HCT116 (cell line): ENCODE measurements around the gene BRSK1. TPM values are rescaled to one million over a fixed set of nuclear protein-coding genes. Genes with fewer than 3 reads are reported as not detected.

Source experiments
- ATAC-seq: fragments of 200-7000 bp; cut with Tn5 transposase; 2 replicates; pipeline ENCODE4 v1.9.1; 2020; ENCODE audit warnings: mild to moderate bottlenecking, moderate library complexity
- BruUV-seq: library from RNA; stranded (reverse); fragments of 400-500 nt; replicated peaks from 2 replicates; lab custom pipeline; 2021; lab: Mats Ljungman, UMichigan
- CTCF ChIA-PET: fragments of 300-600 bp; sonication (Branson Sonifier 250); formaldehyde crosslinking; loops from one replicate; lab custom pipeline; 2021; ENCODE audit warnings: antibody characterized with exemption; lab: Charles Lee
- POLR2A ChIA-PET: fragments of 300-600, 350-600 bp; sonication (Branson Sonifier 250); formaldehyde crosslinking; loops from one replicate; lab custom pipeline; 2021; ENCODE audit warnings: antibody characterized with exemption; lab: Charles Lee
- RAD21 ChIA-PET, 2 experiments: fragments of 300-600 bp; sonication (Branson Sonifier 250); formaldehyde crosslinking; loops; one replicate each; lab custom pipeline; 2023; ENCODE audit warnings: low total read pairs in 2 of 2; ENCODE audit not compliant: uncharacterized antibody in 2 of 2, unreplicated experiment in 2 of 2, low non-redundant PET in 1 of 2; lab: Charles Lee
- DNase-seq: peaks from one replicate; pipeline ENCODE4 v3.0.0-alpha.2; 2010; ENCODE audit warnings: low read depth, low spot score
- H2AFZ ChIP-seq: fragments of 200-600 bp; shearing (Covaris generic), sonication (generic); 2 replicates; pipeline ENCODE4 v1.6.1; 2017; ENCODE audit warnings: low read depth, mixed run types, mixed read lengths, antibody characterized with exemption, low read length; ENCODE audit not compliant: poor library complexity, severe bottlenecking
- H3K27ac ChIP-seq: 2 replicates; pipeline ENCODE4 v1.5.1; 2012; ENCODE audit warnings: low read depth, low read length
- H3K27me3 ChIP-seq: fragments of 200-600 bp; sonication (generic); 2 replicates; pipeline ENCODE4 v1.6.1; 2016; ENCODE audit warnings: mixed run types, low read length, mixed read lengths; ENCODE audit not compliant: insufficient read depth
- H3K36me3 ChIP-seq, 2 experiments: fragments of 200-500 bp in 1 of 2; fragments of 200-600 bp in 1 of 2; sonication (Bioruptor generic) in 1 of 2; sonication (generic) in 1 of 2; 2 replicates each; pipeline versions ENCODE4 v1.5.1 to v1.6.1; 2014 to 2016; ENCODE audit warnings: low read length in 2 of 2, inconsistent platforms in 1 of 2, mixed read lengths in 1 of 2, mixed run types in 1 of 2; ENCODE audit not compliant: insufficient read depth in 2 of 2, control insufficient read depth in 1 of 2
- H3K4me1 ChIP-seq, 2 experiments: fragments of 200-600 bp in 1 of 2; sonication (generic) in 1 of 2; 2 replicates each; pipeline versions ENCODE4 v1.5.1 to v1.6.1; 2012 to 2017; ENCODE audit warnings: low read length in 2 of 2, inconsistent platforms in 1 of 2, mild to moderate bottlenecking in 1 of 2, mixed read lengths in 1 of 2, mixed run types in 1 of 2, moderate library complexity in 1 of 2; ENCODE audit not compliant: insufficient read depth in 2 of 2, control insufficient read depth in 1 of 2
- H3K4me2 ChIP-seq: fragments of 200-600 bp; sonication (generic); 2 replicates; pipeline ENCODE4 v1.6.1; 2017; ENCODE audit warnings: mixed run types, low read length, mixed read lengths
- H3K4me3 ChIP-seq, 2 experiments: fragments of 200-600 bp in 1 of 2; sonication (generic) in 1 of 2; replicated peaks in 1 of 2; 2 replicates each; pipeline ENCODE4 v1.5.1; 2011 to 2016; ENCODE audit warnings: low read length in 2 of 2, control low read depth in 1 of 2, low read depth in 1 of 2, mild to moderate bottlenecking in 1 of 2, mixed read lengths in 1 of 2, mixed run types in 1 of 2
- H3K79me2 ChIP-seq: fragments of 200-600 bp; sonication (generic); 2 replicates; pipeline ENCODE4 v1.6.1; 2017; ENCODE audit warnings: mild to moderate bottlenecking, mixed run types, low read length, moderate library complexity, mixed read lengths; ENCODE audit not compliant: insufficient read depth
- H3K9ac ChIP-seq: fragments of 200-600 bp; sonication (generic); 2 replicates; pipeline ENCODE4 v1.6.1; 2016; ENCODE audit warnings: low read length, mixed read lengths
- H3K9me2 ChIP-seq: fragments of 200-600 bp; sonication (generic), shearing (Covaris generic); 2 replicates; pipeline ENCODE4 v1.6.1; 2017; ENCODE audit warnings: mixed run types, mild to moderate bottlenecking, moderate library complexity; ENCODE audit not compliant: insufficient read depth
- H3K9me3 ChIP-seq, 2 experiments: fragments of 200-500 bp in 1 of 2; fragments of 200-600 bp in 1 of 2; sonication (Bioruptor generic) in 1 of 2; sonication (generic) in 1 of 2; 2 replicates each; pipeline ENCODE4 v1.6.1; 2014 to 2017; ENCODE audit warnings: low read length in 2 of 2, mixed read lengths in 2 of 2, inconsistent platforms in 1 of 2, low read depth in 1 of 2, mild to moderate bottlenecking in 1 of 2, mixed run types in 1 of 2, moderate library complexity in 1 of 2; ENCODE audit not compliant: control insufficient read depth in 1 of 2, insufficient read depth in 1 of 2
- H4K20me1 ChIP-seq: fragments of 200-600 bp; sonication (generic), shearing (Covaris generic); 2 replicates; pipeline ENCODE4 v1.6.1; 2017; ENCODE audit warnings: mixed run types, mild to moderate bottlenecking, moderate library complexity; ENCODE audit not compliant: insufficient read depth
- CBX3 ChIP-seq: IDR thresholded peaks from 2 replicates; pipeline ENCODE4 v1.6.1; 2012; ENCODE audit warnings: low read depth
- CEBPB ChIP-seq: IDR thresholded peaks from 2 replicates; pipeline ENCODE4 v1.6.1; 2012; ENCODE audit warnings: low read depth
- EGR1 ChIP-seq: IDR thresholded peaks from 2 replicates; pipeline ENCODE4 v1.6.1; 2012; ENCODE audit warnings: low read depth
- ELF1 ChIP-seq: IDR thresholded peaks from 2 replicates; pipeline ENCODE4 v1.6.1; 2012; ENCODE audit warnings: low read depth, borderline replicate concordance
- EZH2 ChIP-seq: fragments of 200-600 bp; sonication (generic); IDR thresholded peaks from 2 replicates; pipeline ENCODE4 v1.6.1; 2017; ENCODE audit warnings: antibody characterized with exemption, mixed run types
- EZH2phosphoT487 ChIP-seq: fragments of 200-600 bp; IDR thresholded peaks from 2 replicates; pipeline ENCODE4 v1.6.1; 2018; ENCODE audit warnings: antibody characterized with exemption, borderline replicate concordance
- FOSL1 ChIP-seq: IDR thresholded peaks from 2 replicates; pipeline ENCODE4 v1.6.1; 2012; ENCODE audit warnings: low read depth
- JUND ChIP-seq: IDR thresholded peaks from 2 replicates; pipeline ENCODE4 v1.6.1; 2012
- POLR2A ChIP-seq: IDR thresholded peaks from 2 replicates; pipeline ENCODE4 v1.7.0; 2011; ENCODE audit warnings: borderline replicate concordance; ENCODE audit not compliant: insufficient read depth, insufficient read length; ENCODE audit errors: extremely low read depth
- RAD21 ChIP-seq: IDR thresholded peaks from 2 replicates; pipeline ENCODE4 v1.6.1; 2012; ENCODE audit warnings: low read depth, mild to moderate bottlenecking
- SIN3A ChIP-seq: IDR thresholded peaks from 2 replicates; pipeline ENCODE4 v1.6.1; 2012; ENCODE audit warnings: low read depth
- SP1 ChIP-seq: IDR thresholded peaks from 2 replicates; pipeline ENCODE4 v1.6.1; 2012; ENCODE audit warnings: low read depth
- YY1 ChIP-seq: IDR thresholded peaks from 2 replicates; pipeline ENCODE4 v1.6.1; 2011; ENCODE audit warnings: low read length, low read depth, moderate library complexity, mild to moderate bottlenecking; ENCODE audit not compliant: insufficient replicate concordance; ENCODE audit errors: extremely low read depth
- intact Hi-C: fragments of 100-400 bp; cut with micrococcal nuclease; formaldehyde crosslinking; loops from 2 replicates; pipeline ENCODE4 v1.10.0; 2022
- total RNA-seq: library from RNA; stranded (reverse); gene quantifications from one replicate; pipeline ENCODE4 v1.2.1, GENCODE V29; 2021; ENCODE audit not compliant: unreplicated experiment
- TF ChIP-seq, protein P1 (sequence below), 3 experiments: fragments of 200-600 bp in 1 of 3; sonication (generic) in 1 of 3; IDR thresholded peaks in 2 of 3; conservative IDR thresholded peaks in 1 of 3; 2 replicates each; pipeline ENCODE4 v1.5.1; 2012 to 2017; ENCODE audit warnings: low read depth in 2 of 3, low read length in 2 of 3, antibody characterized with exemption in 1 of 3, borderline replicate concordance in 1 of 3, control low read depth in 1 of 3, mild to moderate bottlenecking in 1 of 3, mixed read lengths in 1 of 3, mixed run types in 1 of 3, moderate library complexity in 1 of 3; ENCODE audit not compliant: insufficient read depth in 1 of 3
- TF ChIP-seq, protein P2 (sequence below): IDR thresholded peaks from 2 replicates; pipeline ENCODE4 v1.6.1; 2011; ENCODE audit warnings: mild to moderate bottlenecking, low read length, moderate library complexity; ENCODE audit not compliant: insufficient replicate concordance; ENCODE audit errors: extremely low read depth

Gene BRSK1
- total RNA-seq, 1 experiment from 2014 or later, result 33.3 TPM

DNA sequence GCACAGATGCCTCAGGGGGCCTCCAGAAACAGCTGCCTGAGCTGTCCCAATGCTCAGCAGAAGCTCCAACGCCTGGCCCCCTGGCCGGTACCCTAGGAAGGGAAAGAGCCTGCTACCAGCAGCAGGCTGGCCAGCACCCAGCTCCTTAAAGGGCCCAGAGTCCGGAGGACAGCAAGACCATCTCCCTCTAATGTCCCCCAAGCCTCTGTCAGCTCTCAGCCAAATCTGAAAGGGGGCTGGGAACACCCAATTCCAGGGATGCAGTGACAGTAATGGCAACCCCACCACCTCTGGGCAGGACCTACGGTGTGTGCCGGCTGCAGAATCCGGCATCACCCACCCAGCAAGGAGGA, 29.2 kb upstream of the BRSK1 start:
- DNase-seq, result no peak
- Histone ChIP-seq H4K20me1 (no peaks in the 10 kb centered on the region), H3K9me3 (no peaks in the 10 kb centered on the region), H3K36me3 (peaks cover 2 to 9% of the 10 kb centered on the region in 2 experiments; a peak in 3 of 4 replicates), H3K4me2 (no peak overlapping the region), H3K4me1 (peaks cover 9 to 31% of the 10 kb centered on the region in 2 experiments), H3K9me2 (no peaks in the 10 kb centered on the region), H3K4me3 (no peak overlapping the region), H2AFZ (no peak overlapping the region), H3K27me3 (no peaks in the 10 kb centered on the region), H3K9ac (no peak overlapping the region), H3K27ac (no peak overlapping the region; the same call in 1 of the 2 replicates), H3K79me2 (peaks cover 91% of the 10 kb centered on the region)
- no TSS peak for BruUV-seq
- POLR2A ChIA-PET, result no interaction called here
- TF ChIP-seq FOSL1, result no peak
- intact Hi-C loops, result no loop called here
- CTCF ChIA-PET, result no interaction called here
- RAD21 ChIA-PET, result no interaction called here
- no peak for ATAC-seq

DNA sequence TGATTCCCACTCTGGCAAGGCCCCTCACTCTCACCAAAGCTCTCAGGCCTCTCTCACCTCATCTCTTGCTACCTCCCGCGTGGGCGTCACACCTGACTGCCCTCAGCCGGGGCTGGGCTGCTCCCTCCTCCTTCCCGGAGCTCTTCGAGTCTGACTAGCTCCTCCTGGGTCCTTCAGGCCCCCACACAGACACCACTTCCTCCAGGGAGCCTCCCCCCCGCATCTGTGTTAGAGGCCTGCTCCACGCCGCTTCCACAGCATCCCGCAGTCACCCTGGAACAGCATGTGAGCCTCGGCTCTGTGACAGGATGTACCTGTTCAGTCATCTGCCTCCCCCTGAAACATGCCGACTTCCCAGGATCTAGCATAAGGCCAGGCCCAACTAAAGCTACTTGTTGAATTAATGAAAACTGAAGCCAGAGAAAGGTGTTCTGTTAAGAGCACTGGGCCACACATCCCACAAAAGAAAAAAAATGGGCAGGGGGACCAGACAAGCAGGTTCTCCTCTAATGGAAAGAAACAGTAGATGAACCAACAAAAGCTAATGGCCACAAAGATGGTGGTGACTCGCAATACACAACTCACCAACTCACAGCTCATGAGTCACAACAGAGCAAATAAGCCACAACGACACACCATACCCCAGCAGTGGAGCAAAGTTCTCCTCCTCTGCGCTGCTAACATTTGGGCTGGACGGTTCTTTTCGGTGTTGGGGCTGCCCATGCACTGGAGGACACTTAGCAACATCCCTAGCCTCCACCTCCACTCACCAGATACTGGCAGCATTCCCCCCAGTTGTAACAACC, 28.0 kb upstream of the BRSK1 start:
- intact Hi-C loops, result loop anchor here (5.0 kb wide), 1 partner anchor 89 kb away; the partner anchor contains the start of gene DNAAF3
- ChIA-PET RAD21 (no interaction called here), POLR2A (interaction anchor here (1.2 kb wide), 1 partner anchor 45 kb away, joined by 3 read pairs; no protein-coding TSS in a partner anchor)
- H2AFZ ChIP-seq, result no peak overlapping the region
- no peaks in the 10 kb centered on the region for H4K20me1 ChIP-seq
- H3K4me1 ChIP-seq, result peaks cover 20 to 41% of the 10 kb centered on the region in 2 experiments
- H3K4me3 ChIP-seq, result no peak overlapping the region
- no peaks in the 10 kb centered on the region for H3K9me2 ChIP-seq
- no peak for DNase-seq
- TF ChIP-seq, protein P1, sequence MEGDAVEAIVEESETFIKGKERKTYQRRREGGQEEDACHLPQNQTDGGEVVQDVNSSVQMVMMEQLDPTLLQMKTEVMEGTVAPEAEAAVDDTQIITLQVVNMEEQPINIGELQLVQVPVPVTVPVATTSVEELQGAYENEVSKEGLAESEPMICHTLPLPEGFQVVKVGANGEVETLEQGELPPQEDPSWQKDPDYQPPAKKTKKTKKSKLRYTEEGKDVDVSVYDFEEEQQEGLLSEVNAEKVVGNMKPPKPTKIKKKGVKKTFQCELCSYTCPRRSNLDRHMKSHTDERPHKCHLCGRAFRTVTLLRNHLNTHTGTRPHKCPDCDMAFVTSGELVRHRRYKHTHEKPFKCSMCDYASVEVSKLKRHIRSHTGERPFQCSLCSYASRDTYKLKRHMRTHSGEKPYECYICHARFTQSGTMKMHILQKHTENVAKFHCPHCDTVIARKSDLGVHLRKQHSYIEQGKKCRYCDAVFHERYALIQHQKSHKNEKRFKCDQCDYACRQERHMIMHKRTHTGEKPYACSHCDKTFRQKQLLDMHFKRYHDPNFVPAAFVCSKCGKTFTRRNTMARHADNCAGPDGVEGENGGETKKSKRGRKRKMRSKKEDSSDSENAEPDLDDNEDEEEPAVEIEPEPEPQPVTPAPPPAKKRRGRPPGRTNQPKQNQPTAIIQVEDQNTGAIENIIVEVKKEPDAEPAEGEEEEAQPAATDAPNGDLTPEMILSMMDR (IDR thresholded peaks at IDR 0.05 in 2 of 3, conservative IDR thresholded peaks at IDR 0.05 in 1 of 3; ENCODE audit: borderline replicate concordance in 1 of 3, insufficient read depth in 1 of 3, low read depth in 2 of 3, low read length in 2 of 3), result no peak
- TF ChIP-seq EGR1 (no peak), JUND (no peak), POLR2A (no peak), RAD21 (no peak), CBX3 (no peak), CEBPB (no peak), ELF1 (no peak), EZH2 (no peak), EZH2phosphoT487 (no peak), SIN3A (no peak), SP1 (no peak), YY1 (no peak)
- TF ChIP-seq, protein P2, sequence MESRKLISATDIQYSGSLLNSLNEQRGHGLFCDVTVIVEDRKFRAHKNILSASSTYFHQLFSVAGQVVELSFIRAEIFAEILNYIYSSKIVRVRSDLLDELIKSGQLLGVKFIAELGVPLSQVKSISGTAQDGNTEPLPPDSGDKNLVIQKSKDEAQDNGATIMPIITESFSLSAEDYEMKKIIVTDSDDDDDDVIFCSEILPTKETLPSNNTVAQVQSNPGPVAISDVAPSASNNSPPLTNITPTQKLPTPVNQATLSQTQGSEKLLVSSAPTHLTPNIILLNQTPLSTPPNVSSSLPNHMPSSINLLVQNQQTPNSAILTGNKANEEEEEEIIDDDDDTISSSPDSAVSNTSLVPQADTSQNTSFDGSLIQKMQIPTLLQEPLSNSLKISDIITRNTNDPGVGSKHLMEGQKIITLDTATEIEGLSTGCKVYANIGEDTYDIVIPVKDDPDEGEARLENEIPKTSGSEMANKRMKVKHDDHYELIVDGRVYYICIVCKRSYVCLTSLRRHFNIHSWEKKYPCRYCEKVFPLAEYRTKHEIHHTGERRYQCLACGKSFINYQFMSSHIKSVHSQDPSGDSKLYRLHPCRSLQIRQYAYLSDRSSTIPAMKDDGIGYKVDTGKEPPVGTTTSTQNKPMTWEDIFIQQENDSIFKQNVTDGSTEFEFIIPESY, result no peak
- TF ChIP-seq, all 23 proteins: peak for 0
- no TSS peak for BruUV-seq
- Histone ChIP-seq H3K36me3 (peaks cover 0 to 9% of the 10 kb centered on the region in 2 experiments; a peak in 3 of 4 replicates), H3K4me2 (peak overlapping the region; percentile 98), H3K9me3 (no peaks in the 10 kb centered on the region), H3K27me3 (no peaks in the 10 kb centered on the region), H3K79me2 (peaks cover 79% of the 10 kb centered on the region), H3K27ac (no peak overlapping the region), H3K9ac (no peak overlapping the region)
- ATAC-seq, result no peak
- CTCF ChIA-PET, result no interaction called here
